Activated T-cell treated with anti-CD3 and anti-CD28 coated beads, Interleukin-2, amount 50 U/mL, for 1 hour (primary cell): ENCODE data around the gene TM4SF18.

Source experiments
- DNase-seq: peaks from one replicate; pipeline ENCODE4 v3.0.0-alpha.2; 2020

The TM4SF18 gene

GRCh38 chr3:149325581-149325980 is 7.9 kb downstream of the TM4SF18 start:
- no peak for DNase-seq

- DNase-seq, result no peak
These were observed 9.1 kb downstream of the TM4SF18 start for GRCh38 chr3:149324332-149324731.

- DNase-seq, result no peak
These were observed 11.8 kb downstream of the TM4SF18 start for GRCh38 chr3:149321640-149322039.

- no peak for DNase-seq
These were observed 12.3 kb downstream of the TM4SF18 start for GRCh38 chr3:149321136-149321535.

GRCh38 chr3:149319750-149320149 is 13.7 kb downstream of the TM4SF18 start:
- no peak for DNase-seq

- no peak for DNase-seq
These were observed 16.4 kb downstream of the TM4SF18 start for GRCh38 chr3:149317072-149317471.

- DNase-seq, result no peak
These were observed 17.0 kb downstream of the TM4SF18 start for GRCh38 chr3:149316437-149316836.

- DNase-seq, result no peak
These were observed 17.7 kb downstream of the TM4SF18 start for GRCh38 chr3:149315694-149316093.

GRCh38 chr3:149314807-149315578 is 18.4 kb downstream of the TM4SF18 start:
- DNase-seq, result no peak

GRCh38 chr3:149313542-149313941 is 19.9 kb downstream of the TM4SF18 start:
- no peak for DNase-seq

GRCh38 chr3:149310796-149311534 is 22.5 kb downstream of the TM4SF18 start:
- no peak for DNase-seq

GRCh38 chr3:149307435-149307783 is 26.0 kb downstream of the TM4SF18 start:
- no peak for DNase-seq

GRCh38 chr3:149306751-149307434 is 26.5 kb downstream of the TM4SF18 start:
- no peak for DNase-seq

GRCh38 chr3:149305376-149305775 is 28.1 kb downstream of the TM4SF18 start:
- no peak for DNase-seq

- no peak for DNase-seq
These were observed 33.3 kb downstream of the TM4SF18 start for GRCh38 chr3:149299938-149300801.

GRCh38 chr3:149296972-149297371 is 36.5 kb downstream of the TM4SF18 start:
- no peak for DNase-seq

- no peak for DNase-seq
These were observed 40.8 kb downstream of the TM4SF18 start for GRCh38 chr3:149292666-149293065.

- DNase-seq, result no peak
These were observed 42.3 kb downstream of the TM4SF18 start for GRCh38 chr3:149291178-149291577.

GRCh38 chr3:149288655-149289054 is 44.8 kb downstream of the TM4SF18 start:
- DNase-seq, result no peak

GRCh38 chr3:149284034-149284433 is 49.4 kb downstream of the TM4SF18 start:
- no peak for DNase-seq

GRCh38 chr3:149283401-149283800 is 50.0 kb downstream of the TM4SF18 start:
- no peak for DNase-seq

- no peak for DNase-seq
These were observed 50.6 kb downstream of the TM4SF18 start for GRCh38 chr3:149282836-149283235.

- no peak for DNase-seq
These were observed 51.1 kb downstream of the TM4SF18 start for GRCh38 chr3:149282322-149282721.
